HG03280 (cell line): ENCODE data around the gene CHRM1.
A peak's percentile ranks its signal among the peaks of the same experiment; 100 is the strongest.
"Not testable (repeated sequence)": the region's sequence is repeated elsewhere in the genome, so short reads cannot be mapped to it uniquely, and the experiment has no call there.

Experiments
- ATAC-seq: cut with Tn5 transposase; IDR thresholded peaks from one replicate; pipeline ENCODE4 v1.9.1; 2021; ENCODE audit warnings: mild to moderate bottlenecking, moderate library complexity; ENCODE audit not compliant: unreplicated experiment

The CHRM1 gene

DNA sequence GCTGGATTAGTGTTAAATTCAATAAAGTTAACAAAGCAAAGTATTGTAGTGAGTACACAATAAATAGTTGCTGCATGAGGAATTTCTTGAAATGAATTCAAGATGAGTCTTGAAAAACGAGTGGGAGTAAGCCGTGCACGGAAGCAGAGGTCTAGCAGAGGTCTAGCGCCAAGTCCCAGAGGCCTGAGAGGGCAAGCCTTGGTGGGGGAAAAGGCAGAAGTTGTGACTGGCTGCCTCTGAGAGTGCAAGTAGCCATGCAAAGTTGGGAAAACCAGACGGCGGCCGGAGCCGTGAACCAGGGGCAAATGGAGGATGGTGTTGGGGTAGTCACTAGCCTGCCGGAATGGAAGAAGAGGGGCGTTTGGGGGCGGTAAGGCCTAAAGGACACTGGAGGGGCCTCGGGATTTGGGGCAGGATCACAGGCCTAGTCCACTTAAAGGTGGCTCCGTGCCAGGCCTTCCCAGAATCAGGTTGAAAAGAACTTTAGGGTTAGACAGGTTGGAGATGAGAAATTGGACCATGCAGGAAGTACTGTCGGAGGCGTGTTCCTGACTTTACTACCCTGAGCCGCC is 40.8 kb downstream of the CHRM1 start:
- ATAC-seq = peak; percentile 4

- no peak for ATAC-seq
Observed at GRCh38 chr11:62879235-62879978, 41.8 kb downstream of the CHRM1 start.

DNA sequence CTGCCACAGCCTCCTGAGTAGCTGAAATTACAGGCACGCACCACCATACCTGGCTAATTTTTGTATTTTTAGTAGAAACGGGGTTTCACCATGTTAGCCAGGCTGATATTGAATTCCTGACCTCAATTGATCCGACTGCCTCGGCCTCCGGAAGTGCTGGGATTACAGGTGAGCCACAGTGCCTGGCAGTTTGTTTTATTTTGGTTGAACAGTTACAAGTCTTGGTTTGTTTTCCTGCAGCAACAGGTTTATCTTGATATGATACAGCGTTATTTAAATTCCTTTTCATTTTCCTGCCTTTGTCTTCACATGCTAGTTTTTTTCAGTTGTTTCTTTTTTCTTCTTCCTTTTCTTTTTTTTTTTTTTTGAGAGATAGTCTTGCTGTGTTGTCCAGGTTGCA is 44.5 kb downstream of the CHRM1 start:
- ATAC-seq = no peak

- ATAC-seq = no peak
Observed at GRCh38 chr11:62875698-62876478, 45.3 kb downstream of the CHRM1 start.

GRCh38 chr11:62874851-62875250 is 46.3 kb downstream of the CHRM1 start:
- ATAC-seq = no peak

DNA sequence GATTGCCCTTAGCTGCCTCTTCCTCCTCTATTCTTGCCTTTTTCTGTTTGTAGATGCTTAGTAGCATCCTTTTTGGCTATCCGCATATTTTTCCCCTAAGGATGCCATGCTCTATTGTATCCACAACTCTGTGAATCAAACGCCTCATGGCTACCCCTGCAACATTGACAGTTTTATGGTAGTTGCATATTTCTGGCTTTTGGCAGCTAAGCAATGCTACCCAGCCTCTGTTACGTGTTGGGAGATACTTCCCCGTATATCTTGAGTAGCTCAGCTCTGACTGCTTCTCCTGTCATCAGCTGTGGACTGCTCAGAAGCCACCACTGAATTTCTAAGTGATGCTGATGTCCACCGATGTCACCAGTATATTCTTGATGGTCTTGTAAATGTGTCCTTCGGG is 55.5 kb downstream of the CHRM1 start:
- no peak for ATAC-seq

DNA sequence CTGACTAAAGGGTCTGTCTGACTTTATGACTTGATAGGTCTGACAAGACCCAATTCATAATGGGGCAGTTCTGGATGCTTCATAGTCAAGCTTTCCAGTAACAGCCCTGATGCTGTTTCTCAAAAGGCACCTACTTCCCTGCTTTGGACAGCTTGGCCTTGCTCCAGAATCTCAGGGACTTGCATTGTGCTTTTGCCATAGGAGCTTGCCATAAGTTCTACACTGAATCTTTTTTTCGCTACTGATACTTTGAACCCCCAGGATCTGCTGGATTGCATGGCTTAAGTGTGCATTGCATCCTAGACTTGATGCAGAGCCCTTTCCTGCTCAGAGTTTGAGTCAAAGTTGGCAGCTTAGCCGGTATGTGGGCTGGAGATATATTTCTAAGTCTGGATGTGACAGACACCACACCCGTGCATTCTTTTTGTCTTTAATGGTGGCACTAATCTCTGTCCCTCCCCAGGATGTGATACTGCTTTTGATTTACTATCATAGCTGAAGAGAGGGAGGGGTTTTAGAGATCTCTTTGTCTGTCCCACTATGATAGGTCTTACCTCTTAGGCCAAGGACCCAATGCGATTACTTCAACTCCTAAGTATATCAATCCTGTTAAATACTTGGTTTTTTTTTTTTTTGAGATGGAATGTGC is 57.4 kb downstream of the CHRM1 start:
- ATAC-seq = no peak

DNA sequence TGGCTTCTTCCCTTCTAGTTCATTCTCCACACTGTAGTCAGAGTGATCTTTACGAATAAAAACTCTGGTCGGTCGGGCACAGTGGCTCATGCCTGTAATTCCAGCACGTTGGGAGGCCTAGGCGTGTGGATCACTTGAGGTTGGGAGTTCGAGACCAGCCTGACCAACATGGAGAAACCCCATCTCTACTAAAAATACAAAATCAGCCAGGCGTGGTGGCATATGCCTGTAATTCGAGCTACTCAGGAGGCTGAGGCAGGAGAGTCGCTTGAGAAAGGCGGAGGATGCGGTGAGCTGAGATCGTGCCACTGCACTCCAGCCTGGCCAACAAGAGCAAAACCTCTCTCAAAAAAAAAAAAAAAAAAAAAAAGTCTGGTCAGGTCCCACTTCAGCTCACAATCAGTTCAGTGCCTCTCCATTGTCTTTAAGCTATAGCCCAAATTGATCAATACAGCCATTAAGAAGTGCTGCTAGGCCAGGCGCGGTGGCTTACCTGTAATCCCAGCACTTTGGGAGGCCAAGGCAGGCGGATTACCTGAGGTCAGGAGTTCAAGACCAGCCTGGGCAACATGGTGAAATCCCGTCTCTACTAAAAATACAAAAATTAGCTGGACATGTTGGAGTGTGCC is 59.5 kb downstream of the CHRM1 start:
- ATAC-seq = not testable (repeated sequence)

DNA sequence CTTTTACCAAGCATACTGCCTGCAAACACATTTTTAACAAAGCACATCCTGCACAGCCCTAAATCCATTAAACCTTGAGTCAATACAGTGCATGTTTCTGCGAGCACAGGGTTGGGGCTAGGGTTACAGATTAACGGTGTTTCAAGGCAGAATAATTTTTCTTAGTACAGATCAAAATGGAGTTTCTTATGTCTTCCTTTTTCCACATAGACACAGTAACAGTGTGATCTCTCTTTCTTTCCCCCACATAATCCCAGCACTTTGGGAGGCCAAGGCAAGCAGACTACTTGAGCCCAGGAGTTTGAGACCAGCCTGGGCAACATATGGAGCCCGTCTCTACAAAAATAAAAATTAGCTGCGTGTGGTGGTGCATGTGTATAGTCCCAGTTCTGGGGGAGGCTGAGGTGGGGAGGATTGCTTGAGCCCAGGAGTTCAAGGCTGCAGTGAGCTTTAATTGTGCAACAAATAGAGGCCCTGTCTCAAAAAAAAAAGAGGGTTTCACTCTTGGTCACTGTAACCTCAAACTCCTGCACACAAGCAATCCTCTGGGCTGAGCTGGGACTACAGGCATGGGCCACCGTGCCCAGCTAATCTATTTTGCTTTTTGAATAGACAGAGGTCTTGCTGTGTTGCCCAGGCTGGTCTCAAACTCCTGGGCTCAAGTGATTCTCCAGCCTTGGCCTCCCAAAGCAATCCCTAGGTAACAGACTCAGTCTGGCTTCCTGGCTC is 60.2 kb downstream of the CHRM1 start:
- ATAC-seq = no peak

- ATAC-seq = not testable (repeated sequence)
Observed at GRCh38 chr11:62859281-62859703, 61.9 kb downstream of the CHRM1 start.
